Measurements from ENCODE around the gene ZNF141. TPM values are rescaled to one million over a fixed set of nuclear protein-coding genes. Genes with fewer than 3 reads are reported as not detected.

ZNF141 gene
- total RNA-seq, 1 experiment from 2014 or later, result 12.7 TPM

- Histone ChIP-seq H3K4me1 (replicated peaks; ENCODE audit: insufficient read depth) (no peaks in the 10 kb centered on the region), H3K27ac (no peak overlapping the region), H4K20me1 (ENCODE audit: insufficient read depth) (no peaks in the 10 kb centered on the region), H3F3A (ENCODE audit: insufficient read depth, low read depth) (no peaks in the 10 kb centered on the region), H3K4me3 (no peak overlapping the region), H2AFZ (no peak overlapping the region), H3K27me3 (ENCODE audit: insufficient read depth, low read depth) (no peaks in the 10 kb centered on the region), H3K36me3 (ENCODE audit: low read depth) (no peaks in the 10 kb centered on the region), H3K4me2 (no peak overlapping the region), H3K79me2 (ENCODE audit: low read depth) (no peaks in the 10 kb centered on the region), H3K9me3 (ENCODE audit: insufficient read depth, low read depth) (no peaks in the 10 kb centered on the region), H3K9me2 (ENCODE audit: insufficient read depth) (no peaks in the 10 kb centered on the region)
- intact Hi-C loops (cut with micrococcal nuclease; ENCODE audit: unreplicated experiment), result no loop called here
- TF ChIP-seq CTCF (conservative IDR thresholded peaks at IDR 0.05) (no peak), EZH2 (IDR thresholded peaks at IDR 0.05; ENCODE audit: low read depth) (no peak)
- no TSS peak for BruUV-seq (replicated peaks)
- ChIA-PET CTCF (no interaction called here), POLR2A (ENCODE audit: unreplicated experiment) (no interaction called here)
- DNase-seq, result no peak
Measured at GRCh38 chr4:328729-329128, 8.9 kb upstream of the ZNF141 start.

GRCh38 chr4:335515-335914 is 2.1 kb upstream of the ZNF141 start:
- POLR2A ChIA-PET (ENCODE audit: unreplicated experiment), result no interaction called here
- H2AFZ ChIP-seq, result no peak overlapping the region

GRCh38 chr4:336099-336892 is 1.3 kb upstream of the ZNF141 start:
- no peak overlapping the region for H2AFZ ChIP-seq
- H3K79me2 ChIP-seq (ENCODE audit: low read depth), result no peaks in the 10 kb centered on the region
- H3K36me3 ChIP-seq (ENCODE audit: low read depth), result no peaks in the 10 kb centered on the region
- no peaks in the 10 kb centered on the region for H3K27me3 ChIP-seq (ENCODE audit: insufficient read depth, low read depth)
- ChIA-PET CTCF (no interaction called here), POLR2A (ENCODE audit: unreplicated experiment) (no interaction called here)
- H3K27ac ChIP-seq, result no peak overlapping the region
- no peaks in the 10 kb centered on the region for H3K9me2 ChIP-seq (ENCODE audit: insufficient read depth)
- intact Hi-C loops (cut with micrococcal nuclease; ENCODE audit: unreplicated experiment), result loop anchor here (2.0 to 10.0 kb wide), 2 partner anchors 139 to 163 kb away; partner anchors contain the start of genes PIGG and ZNF721
- no peaks in the 10 kb centered on the region for H3F3A ChIP-seq (ENCODE audit: insufficient read depth, low read depth)
- no peak for DNase-seq
- TF ChIP-seq EZH2 (IDR thresholded peaks at IDR 0.05; ENCODE audit: low read depth) (no peak), CTCF (conservative IDR thresholded peaks at IDR 0.05) (no peak)
- H3K4me2 ChIP-seq, result no peak overlapping the region
- no peak overlapping the region for H3K4me3 ChIP-seq
- H4K20me1 ChIP-seq (ENCODE audit: insufficient read depth), result no peaks in the 10 kb centered on the region
- no TSS peak for BruUV-seq (replicated peaks)
- no peaks in the 10 kb centered on the region for H3K4me1 ChIP-seq (replicated peaks; ENCODE audit: insufficient read depth)
- H3K9me3 ChIP-seq (ENCODE audit: insufficient read depth, low read depth), result no peaks in the 10 kb centered on the region

More at GRCh38 chr4:335515-335914, 2.1 kb upstream of the ZNF141 start:
- H3K36me3 ChIP-seq (ENCODE audit: low read depth), result no peaks in the 10 kb centered on the region
- CTCF ChIA-PET, result no interaction called here
- no peak overlapping the region for H3K4me2 ChIP-seq
- H3K4me1 ChIP-seq (replicated peaks; ENCODE audit: insufficient read depth), result no peaks in the 10 kb centered on the region
- TF ChIP-seq CTCF (conservative IDR thresholded peaks at IDR 0.05) (no peak), EZH2 (IDR thresholded peaks at IDR 0.05; ENCODE audit: low read depth) (no peak)
- no peaks in the 10 kb centered on the region for H3K9me2 ChIP-seq (ENCODE audit: insufficient read depth)
- intact Hi-C loops (cut with micrococcal nuclease; ENCODE audit: unreplicated experiment), result loop anchor here (10.0 kb wide), 1 partner anchor 139 kb away; no protein-coding TSS in a partner anchor
- BruUV-seq (replicated peaks), result no TSS peak
- H3K27ac ChIP-seq, result no peak overlapping the region
- H3K4me3 ChIP-seq, result no peak overlapping the region
- no peaks in the 10 kb centered on the region for H3K27me3 ChIP-seq (ENCODE audit: insufficient read depth, low read depth)
- H3F3A ChIP-seq (ENCODE audit: insufficient read depth, low read depth), result no peaks in the 10 kb centered on the region
- no peak for DNase-seq
- no peaks in the 10 kb centered on the region for H3K79me2 ChIP-seq (ENCODE audit: low read depth)
- no peaks in the 10 kb centered on the region for H3K9me3 ChIP-seq (ENCODE audit: insufficient read depth, low read depth)
- no peaks in the 10 kb centered on the region for H4K20me1 ChIP-seq (ENCODE audit: insufficient read depth)
